Loucy (cell line): ENCODE results near the gene LECT2.

Experiments
- CTCF ChIP-seq: fragments of 200-600 bp; sonication (generic); conservative IDR thresholded peaks from 2 replicates; pipeline ENCODE4 v1.5.1; 2014; ENCODE audit warnings: mild to moderate bottlenecking, antibody characterized with exemption, low read length
- EZH2phosphoT487 ChIP-seq: fragments of 200-600 bp; IDR thresholded peaks from 2 replicates; pipeline ENCODE4 v1.6.1; 2018; ENCODE audit warnings: antibody characterized with exemption, mild to moderate bottlenecking, moderate library complexity, borderline replicate concordance

GRCh38 chr5:135955525-135955924 is 742 bp upstream of the LECT2 start:
- TF ChIP-seq CTCF (no peak), EZH2phosphoT487 (no peak)
